Brain microvascular endothelial cell (primary cell): ENCODE measurements around the gene HS3ST2.

Source experiments
- DNase-seq: peaks from one replicate; pipeline ENCODE4 v3.0.0-alpha.2; 2020
- H3K27ac ChIP-seq: fragments of 250-450 bp; sonication (Bioruptor Pico); 2 replicates; pipeline ENCODE4 v1.5.1; 2020; ENCODE audit warnings: mild to moderate bottlenecking, moderate library complexity
- H3K27me3 ChIP-seq: fragments of 250-450 bp; sonication (Bioruptor Pico); replicated peaks from 2 replicates; pipeline ENCODE4 v1.5.1; 2020; ENCODE audit warnings: mild to moderate bottlenecking
- H3K36me3 ChIP-seq: fragments of 250-450 bp; sonication (Bioruptor Pico); replicated peaks from 2 replicates; pipeline ENCODE4 v1.5.1; 2020; ENCODE audit warnings: mild to moderate bottlenecking
- H3K4me3 ChIP-seq: 2 replicates; pipeline ENCODE4 v1.5.1; 2011; ENCODE audit warnings: low read depth, mild to moderate bottlenecking, control low read depth, low read length, moderate library complexity
- in situ Hi-C: cut with HindIII; loops from 2 replicates; pipeline ENCODE4 v1.10.0; 2017; ENCODE audit warnings: low sequenced_read_pairs, low pct_ligation_motif_present
- TF ChIP-seq, protein P1 (sequence below): IDR thresholded peaks from 2 replicates; pipeline ENCODE4 v1.5.1; 2011; ENCODE audit warnings: low read depth, mild to moderate bottlenecking, moderate library complexity, low read length, control low read depth, inconsistent platforms; ENCODE audit errors: missing control alignments

HS3ST2 gene

DNA sequence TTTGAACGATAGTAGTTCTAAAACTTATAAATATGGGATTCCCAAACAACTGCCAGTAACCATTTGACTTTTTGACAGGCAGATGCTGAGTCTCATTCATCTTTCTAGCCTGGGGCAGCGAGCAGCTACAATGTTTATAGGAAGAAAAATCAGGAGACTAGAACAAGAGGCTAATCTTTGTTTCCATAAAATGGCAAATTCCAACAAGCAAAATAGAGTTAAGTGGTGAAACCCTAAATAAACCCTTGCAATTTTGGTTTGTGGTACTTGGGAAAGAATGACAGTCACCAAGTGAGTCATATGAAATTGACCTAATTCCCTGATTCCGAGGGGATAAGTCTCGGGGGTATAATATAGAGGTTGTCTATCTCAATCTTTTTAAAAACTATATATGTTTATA is 27.3 kb upstream of the HS3ST2 start:
- Histone ChIP-seq H3K27ac (no peak overlapping the region), H3K36me3 (no peaks in the 10 kb centered on the region), H3K27me3 (no peaks in the 10 kb centered on the region), H3K4me3 (no peak overlapping the region)
- DNase-seq = no peak
- in situ Hi-C loops = no loop called here
- TF ChIP-seq, protein P1, sequence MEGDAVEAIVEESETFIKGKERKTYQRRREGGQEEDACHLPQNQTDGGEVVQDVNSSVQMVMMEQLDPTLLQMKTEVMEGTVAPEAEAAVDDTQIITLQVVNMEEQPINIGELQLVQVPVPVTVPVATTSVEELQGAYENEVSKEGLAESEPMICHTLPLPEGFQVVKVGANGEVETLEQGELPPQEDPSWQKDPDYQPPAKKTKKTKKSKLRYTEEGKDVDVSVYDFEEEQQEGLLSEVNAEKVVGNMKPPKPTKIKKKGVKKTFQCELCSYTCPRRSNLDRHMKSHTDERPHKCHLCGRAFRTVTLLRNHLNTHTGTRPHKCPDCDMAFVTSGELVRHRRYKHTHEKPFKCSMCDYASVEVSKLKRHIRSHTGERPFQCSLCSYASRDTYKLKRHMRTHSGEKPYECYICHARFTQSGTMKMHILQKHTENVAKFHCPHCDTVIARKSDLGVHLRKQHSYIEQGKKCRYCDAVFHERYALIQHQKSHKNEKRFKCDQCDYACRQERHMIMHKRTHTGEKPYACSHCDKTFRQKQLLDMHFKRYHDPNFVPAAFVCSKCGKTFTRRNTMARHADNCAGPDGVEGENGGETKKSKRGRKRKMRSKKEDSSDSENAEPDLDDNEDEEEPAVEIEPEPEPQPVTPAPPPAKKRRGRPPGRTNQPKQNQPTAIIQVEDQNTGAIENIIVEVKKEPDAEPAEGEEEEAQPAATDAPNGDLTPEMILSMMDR = no peak

DNA sequence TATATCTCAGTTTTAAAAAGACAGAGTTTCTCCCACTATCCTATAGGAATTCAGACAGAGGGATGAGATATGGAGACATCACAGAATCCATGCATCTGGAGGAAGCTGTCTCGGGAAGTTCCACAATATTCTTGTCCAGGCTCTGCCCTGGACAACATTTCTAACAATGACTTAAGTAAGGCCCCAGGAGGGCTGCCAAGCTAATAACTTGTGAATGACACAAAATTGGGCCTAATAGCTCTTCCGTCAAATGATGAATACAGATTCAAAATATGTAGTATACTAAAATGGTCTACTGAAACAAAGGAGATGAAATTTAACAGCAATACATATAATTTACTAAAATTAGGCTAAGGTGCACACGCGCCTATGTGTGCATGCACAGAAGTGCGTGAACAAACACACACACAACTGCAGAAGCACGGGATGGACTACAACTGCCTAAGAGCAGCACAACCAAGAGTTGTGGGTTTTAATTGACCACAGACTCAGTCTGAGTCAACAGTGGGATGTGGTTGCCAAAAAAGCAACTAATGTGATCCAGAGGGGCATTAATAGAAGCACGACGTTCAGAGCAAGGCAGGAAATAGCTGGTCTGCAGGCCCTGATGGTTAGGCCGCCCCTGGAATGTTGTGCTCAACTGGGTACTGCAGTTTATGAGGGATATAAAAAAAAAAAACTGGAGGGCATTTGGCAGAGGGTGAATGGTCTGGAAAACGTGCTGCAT is 26.3 kb upstream of the HS3ST2 start:
- no peak for DNase-seq
- H3K27me3 ChIP-seq = no peaks in the 10 kb centered on the region
- in situ Hi-C loops = no loop called here
- no peak overlapping the region for H3K4me3 ChIP-seq
- TF ChIP-seq, protein P1 = no peak
- no peak overlapping the region for H3K27ac ChIP-seq
- no peaks in the 10 kb centered on the region for H3K36me3 ChIP-seq

DNA sequence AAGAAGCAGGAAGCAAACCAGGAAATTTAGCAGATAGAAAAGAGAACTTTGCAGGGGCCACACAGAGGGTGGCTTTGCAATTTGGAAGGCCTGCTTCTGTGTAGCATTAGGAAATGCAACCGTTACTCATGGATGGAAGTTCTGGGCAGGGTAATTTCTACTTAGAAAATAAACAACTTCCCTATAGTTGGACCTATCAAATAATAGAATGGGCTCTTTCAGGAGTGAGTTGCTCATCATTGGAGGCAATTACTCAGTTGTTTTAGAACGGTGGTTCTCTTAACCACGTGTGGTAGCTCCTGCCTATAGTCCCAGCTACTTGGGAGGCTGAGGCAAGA is 25.8 kb upstream of the HS3ST2 start:
- Histone ChIP-seq H3K27ac (no peak overlapping the region), H3K4me3 (no peak overlapping the region), H3K27me3 (no peaks in the 10 kb centered on the region), H3K36me3 (no peaks in the 10 kb centered on the region)
- in situ Hi-C loops = no loop called here
- DNase-seq = no peak
- TF ChIP-seq, protein P1 = no peak

DNA sequence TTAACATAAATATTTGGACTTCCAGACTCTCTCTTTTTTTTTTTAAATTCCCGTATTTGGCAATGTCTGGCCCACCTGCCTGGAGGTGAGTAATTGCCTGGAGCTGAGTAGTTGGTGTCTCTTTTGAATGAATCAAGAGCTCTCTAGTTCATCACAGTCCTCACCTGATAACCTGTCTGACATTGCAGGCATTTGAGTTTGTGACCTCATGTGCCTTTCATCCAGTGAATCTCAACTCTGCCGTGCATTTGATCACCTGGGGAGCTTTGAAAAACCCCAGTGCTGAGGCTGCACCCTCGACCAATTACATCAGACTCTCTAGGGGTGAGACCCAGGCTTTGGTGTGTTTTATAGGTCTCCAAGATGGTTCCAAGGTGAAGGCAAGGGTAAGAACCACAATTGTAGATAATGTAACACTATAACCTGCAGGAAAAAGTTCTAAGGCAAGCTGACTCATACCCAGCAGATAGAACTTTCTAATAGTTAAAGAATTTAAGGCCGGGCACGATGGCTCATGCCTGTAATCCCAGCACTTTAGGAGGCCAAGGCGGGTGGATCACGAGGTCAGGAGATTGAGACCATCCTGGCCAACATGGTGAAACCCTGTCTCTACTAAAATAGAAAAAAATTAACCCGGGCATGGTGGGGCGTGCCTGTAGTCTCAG is 24.5 kb upstream of the HS3ST2 start:
- H3K27ac ChIP-seq = no peak overlapping the region

DNA sequence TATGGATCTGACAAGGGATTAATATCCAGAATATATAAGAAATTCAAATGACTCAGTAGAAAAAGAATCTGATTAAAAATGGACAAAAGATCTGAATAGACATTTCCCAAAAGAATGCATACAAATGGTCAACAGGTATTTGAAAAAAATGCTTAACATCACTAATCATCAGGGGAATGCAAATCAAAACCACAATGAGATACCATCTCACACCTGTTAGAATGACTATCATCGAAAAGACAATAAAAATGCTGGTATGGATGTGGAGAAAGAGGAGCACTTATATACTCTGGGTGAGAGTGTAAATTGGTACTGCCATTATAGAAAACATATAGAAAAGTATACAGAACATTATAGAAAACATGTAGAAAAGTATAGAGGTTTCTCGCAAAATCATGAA is 16.4 kb upstream of the HS3ST2 start:
- TF ChIP-seq, protein P1 = no peak
- H3K36me3 ChIP-seq = no peaks in the 10 kb centered on the region
- in situ Hi-C loops = no loop called here
- DNase-seq = no peak
- no peak overlapping the region for H3K27ac ChIP-seq
- H3K27me3 ChIP-seq = no peaks in the 10 kb centered on the region
- no peak overlapping the region for H3K4me3 ChIP-seq

More for the DNA sequence above, 24.5 kb upstream of the HS3ST2 start:
- Histone ChIP-seq H3K27me3 (no peaks in the 10 kb centered on the region), H3K36me3 (no peaks in the 10 kb centered on the region), H3K4me3 (no peak overlapping the region)
- DNase-seq = no peak
- in situ Hi-C loops = no loop called here
- TF ChIP-seq, protein P1 = no peak
